Osteocyte (in vitro differentiated cells): ENCODE results near the gene TACC3. TPM values are rescaled to one million over a fixed set of nuclear protein-coding genes. Genes with fewer than 3 reads are reported as not detected.

Experiments
- DNase-seq: peaks from one replicate; pipeline ENCODE4 v3.0.0; 2021; ENCODE audit warnings: mixed read lengths; ENCODE audit not compliant: unreplicated experiment; ENCODE audit errors: extremely low spot score
- H3K27ac Mint-ChIP-seq: one replicate; pipeline ENCODE4 v1.8.0; 2021; ENCODE audit warnings: mild to moderate bottlenecking, mixed read lengths; ENCODE audit not compliant: unreplicated experiment
- H3K27me3 Mint-ChIP-seq: one replicate; pipeline ENCODE4 v1.8.0; 2021; ENCODE audit warnings: mixed read lengths; ENCODE audit not compliant: unreplicated experiment
- H3K36me3 Mint-ChIP-seq: one replicate; pipeline ENCODE4 v1.8.0; 2021; ENCODE audit warnings: mixed read lengths; ENCODE audit not compliant: unreplicated experiment
- H3K4me1 Mint-ChIP-seq: one replicate; pipeline ENCODE4 v1.8.0; 2021; ENCODE audit warnings: mixed read lengths; ENCODE audit not compliant: unreplicated experiment
- H3K4me3 Mint-ChIP-seq: one replicate; pipeline ENCODE4 v1.8.0; 2021; ENCODE audit warnings: mild to moderate bottlenecking, moderate library complexity, mixed read lengths; ENCODE audit not compliant: unreplicated experiment
- H3K9me3 Mint-ChIP-seq: one replicate; pipeline ENCODE4 v1.8.0; 2021; ENCODE audit warnings: mixed read lengths; ENCODE audit not compliant: unreplicated experiment
- CTCF ChIP-seq: fragments of 200-600 bp; sonication (generic); IDR thresholded peaks from 2 replicates; pipeline ENCODE4 v1.5.0; 2021; ENCODE audit warnings: antibody characterized with exemption, mild to moderate bottlenecking, moderate library complexity
- total RNA-seq: library from RNA; stranded (reverse); gene quantifications from 2 replicates; pipeline ENCODE4 v1.2.1, GENCODE V29; 2021

TACC3 gene
- total RNA-seq, 1 donor from 2014 or later, result 23.6 TPM

GRCh38 chr4:1761130-1761689 is 39.9 kb downstream of the TACC3 start:
- Mint-ChIP-seq H3K9me3 (no peaks in the 10 kb centered on the region), H3K4me3 (no peak overlapping the region), H3K27me3 (no peaks in the 10 kb centered on the region), H3K36me3 (no peaks in the 10 kb centered on the region), H3K27ac (no peak overlapping the region), H3K4me1 (no peaks in the 10 kb centered on the region)
- DNase-seq, result no peak
- TF ChIP-seq CTCF, result no peak

GRCh38 chr4:1762264-1763010 is 41.1 kb downstream of the TACC3 start:
- no peaks in the 10 kb centered on the region for H3K27me3 Mint-ChIP-seq
- DNase-seq, result no peak
- H3K4me1 Mint-ChIP-seq, result no peaks in the 10 kb centered on the region
- H3K9me3 Mint-ChIP-seq, result no peaks in the 10 kb centered on the region
- H3K36me3 Mint-ChIP-seq, result no peaks in the 10 kb centered on the region
- TF ChIP-seq CTCF, result no peak
- no peak overlapping the region for H3K27ac Mint-ChIP-seq
- no peak overlapping the region for H3K4me3 Mint-ChIP-seq

- Mint-ChIP-seq H3K9me3 (no peaks in the 10 kb centered on the region), H3K36me3 (no peaks in the 10 kb centered on the region), H3K27ac (no peak overlapping the region), H3K27me3 (no peaks in the 10 kb centered on the region), H3K4me3 (no peak overlapping the region), H3K4me1 (peaks cover 3% of the 10 kb centered on the region)
- TF ChIP-seq CTCF, result no peak
- no peak for DNase-seq
Observed at GRCh38 chr4:1763070-1763549, 41.8 kb downstream of the TACC3 start.

- Mint-ChIP-seq H3K9me3 (no peaks in the 10 kb centered on the region), H3K36me3 (no peaks in the 10 kb centered on the region), H3K27me3 (no peaks in the 10 kb centered on the region), H3K4me1 (peaks cover 5% of the 10 kb centered on the region), H3K27ac (no peak overlapping the region), H3K4me3 (no peak overlapping the region)
- DNase-seq, result no peak
- TF ChIP-seq CTCF, result no peak
Observed at GRCh38 chr4:1763550-1764080, 42.3 kb downstream of the TACC3 start.

- Mint-ChIP-seq H3K27ac (no peak overlapping the region), H3K27me3 (no peaks in the 10 kb centered on the region), H3K36me3 (no peaks in the 10 kb centered on the region), H3K9me3 (no peaks in the 10 kb centered on the region), H3K4me3 (no peak overlapping the region), H3K4me1 (peaks cover 5% of the 10 kb centered on the region)
- TF ChIP-seq CTCF, result no peak
- DNase-seq, result no peak
Observed at GRCh38 chr4:1764670-1765069, 43.3 kb downstream of the TACC3 start.
